ENCODE measurements around the gene SLC38A6.

DNA sequence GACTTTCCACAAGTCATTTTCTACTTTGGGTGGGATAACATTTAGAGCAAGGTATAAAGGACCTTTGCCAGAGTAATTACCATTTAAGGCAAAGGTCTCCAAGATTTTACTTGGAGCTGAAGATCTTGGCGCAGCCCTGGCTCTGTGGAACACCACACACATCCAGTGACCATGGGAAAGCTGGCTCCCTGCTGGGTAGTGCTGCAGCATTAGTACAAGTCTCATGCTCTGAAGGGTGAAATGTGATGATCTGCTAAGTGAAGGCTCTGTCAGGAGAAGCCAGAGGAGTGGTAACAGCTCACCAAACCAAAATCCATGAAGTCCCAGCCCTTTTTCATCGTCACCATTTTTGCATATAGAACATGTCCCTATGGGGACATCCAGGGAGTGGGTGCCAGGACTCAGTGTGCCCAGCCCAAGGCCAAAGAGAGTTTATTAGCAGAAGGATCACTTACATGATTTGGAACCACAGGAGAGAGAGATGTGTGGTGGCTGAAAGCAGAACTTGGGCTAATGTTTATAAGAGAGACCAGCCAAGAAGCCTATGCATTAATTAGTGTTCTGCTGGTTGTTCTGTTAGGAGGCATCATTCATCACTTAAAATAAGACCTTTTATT, 110.7 kb downstream of the SLC38A6 start:
- TF ChIP-seq, protein P1, sequence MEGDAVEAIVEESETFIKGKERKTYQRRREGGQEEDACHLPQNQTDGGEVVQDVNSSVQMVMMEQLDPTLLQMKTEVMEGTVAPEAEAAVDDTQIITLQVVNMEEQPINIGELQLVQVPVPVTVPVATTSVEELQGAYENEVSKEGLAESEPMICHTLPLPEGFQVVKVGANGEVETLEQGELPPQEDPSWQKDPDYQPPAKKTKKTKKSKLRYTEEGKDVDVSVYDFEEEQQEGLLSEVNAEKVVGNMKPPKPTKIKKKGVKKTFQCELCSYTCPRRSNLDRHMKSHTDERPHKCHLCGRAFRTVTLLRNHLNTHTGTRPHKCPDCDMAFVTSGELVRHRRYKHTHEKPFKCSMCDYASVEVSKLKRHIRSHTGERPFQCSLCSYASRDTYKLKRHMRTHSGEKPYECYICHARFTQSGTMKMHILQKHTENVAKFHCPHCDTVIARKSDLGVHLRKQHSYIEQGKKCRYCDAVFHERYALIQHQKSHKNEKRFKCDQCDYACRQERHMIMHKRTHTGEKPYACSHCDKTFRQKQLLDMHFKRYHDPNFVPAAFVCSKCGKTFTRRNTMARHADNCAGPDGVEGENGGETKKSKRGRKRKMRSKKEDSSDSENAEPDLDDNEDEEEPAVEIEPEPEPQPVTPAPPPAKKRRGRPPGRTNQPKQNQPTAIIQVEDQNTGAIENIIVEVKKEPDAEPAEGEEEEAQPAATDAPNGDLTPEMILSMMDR (IDR thresholded peaks at IDR 0.05): no peak
- TF ChIP-seq POLR2A (IDR thresholded peaks at IDR 0.05) (no peak), EP300 (IDR thresholded peaks at IDR 0.05) (no peak), POLR2AphosphoS5 (IDR thresholded peaks at IDR 0.05) (no peak)
